Smooth muscle cell (in vitro differentiated cells): Measurements from ENCODE around the gene GRIK4. TPM values are rescaled to one million over a fixed set of nuclear protein-coding genes. Genes with fewer than 3 reads are reported as not detected.

Source experiments
- DNase-seq: peaks from one replicate; lab custom pipeline; 2025; ENCODE audit not compliant: unreplicated experiment; lab: John Stamatoyannopoulos, UW
- H2AFZ ChIP-seq: fragments of 200-600 bp; sonication (generic); 2 replicates; pipeline ENCODE4 v1.6.0; 2016; ENCODE audit warnings: antibody characterized with exemption, low read depth, mild to moderate bottlenecking
- H3F3A ChIP-seq: fragments of 200-600 bp; sonication (generic); 2 replicates; pipeline ENCODE4 v1.6.0; 2017; ENCODE audit warnings: antibody characterized with exemption, low read depth
- H3K27ac ChIP-seq: fragments of 200-600 bp; sonication (generic); 2 replicates; pipeline ENCODE4 v1.5.1; 2016; ENCODE audit warnings: low read depth, mild to moderate bottlenecking
- H3K27me3 ChIP-seq: fragments of 200-600 bp; sonication (generic); 2 replicates; pipeline ENCODE4 v1.6.1; 2016; ENCODE audit warnings: low read depth, mild to moderate bottlenecking
- H3K36me3 ChIP-seq: fragments of 200-600 bp; sonication (generic); 2 replicates; pipeline ENCODE4 v1.5.1; 2016; ENCODE audit warnings: low read depth
- H3K4me1 ChIP-seq: fragments of 200-600 bp; sonication (generic); 2 replicates; pipeline ENCODE4 v1.5.1; 2016; ENCODE audit warnings: low read depth
- H3K4me2 ChIP-seq: fragments of 200-600 bp; sonication (generic); 2 replicates; pipeline ENCODE4 v1.6.0; 2016; ENCODE audit warnings: mild to moderate bottlenecking
- H3K4me3 ChIP-seq: fragments of 200-600 bp; sonication (generic); 2 replicates; pipeline ENCODE4 v1.5.1; 2016; ENCODE audit warnings: mild to moderate bottlenecking
- H3K79me2 ChIP-seq: fragments of 200-600 bp; sonication (generic); 2 replicates; pipeline ENCODE4 v1.6.0; 2016; ENCODE audit warnings: low read depth, mild to moderate bottlenecking
- H3K9ac ChIP-seq: fragments of 200-600 bp; sonication (generic); 2 replicates; pipeline ENCODE4 v1.6.0; 2016; ENCODE audit warnings: low read depth
- H3K9me3 ChIP-seq: fragments of 200-600 bp; sonication (generic); replicated peaks from 2 replicates; pipeline ENCODE4 v1.5.1; 2016; ENCODE audit warnings: low read depth
- H4K20me1 ChIP-seq: fragments of 200-600 bp; sonication (generic); 2 replicates; pipeline ENCODE4 v1.6.0; 2016; ENCODE audit warnings: low read depth
- CTCF ChIP-seq: fragments of 200-600 bp; sonication (generic); IDR thresholded peaks from 2 replicates; pipeline ENCODE4 v1.5.1; 2017; ENCODE audit warnings: borderline replicate concordance, mild to moderate bottlenecking, antibody characterized with exemption; ENCODE audit not compliant: insufficient read depth, poor library complexity, severe bottlenecking
- WGBS: methylation state at CpG from one replicate; pipeline ENCODE4 v1.1.7; 2016; ENCODE audit warnings: low lambda C conversion rate; 5-methylcytosine and 5-hydroxymethylcytosine counted together
- polyA plus RNA-seq: library from polyadenylated mRNA; unstranded; fragments of >200 nt; fragmentation: Nextera tagmentation; extraction: Ambion mirVana; gene quantifications from 2 replicates; pipeline ENCODE4 v1.2.1, GENCODE V29; 2016
- total RNA-seq: library from RNA; depleted of rRNA; stranded (reverse); fragments of >200 nt; gene quantifications from 2 replicates; pipeline ENCODE4 v1.2.3, GENCODE V29; 2014

The GRIK4 gene
- total and polyA plus RNA-seq, 2 experiments from 2014 or later: not detected

GRCh38 chr11:120712014-120712413, 200.5 kb downstream of the GRIK4 start:
- Histone ChIP-seq H3K9ac (no peak overlapping the region), H3K27ac (no peak overlapping the region), H3K27me3 (no peaks in the 10 kb centered on the region), H4K20me1 (no peaks in the 10 kb centered on the region), H3K36me3 (no peaks in the 10 kb centered on the region), H3K79me2 (no peaks in the 10 kb centered on the region), H3K4me3 (no peak overlapping the region), H3K4me1 (peaks cover 10% of the 10 kb centered on the region), H3K4me2 (no peak overlapping the region), H3F3A (no peaks in the 10 kb centered on the region), H3K9me3 (no peaks in the 10 kb centered on the region), H2AFZ (no peak overlapping the region)
- WGBS: 97% methylated on average over 6 of the region's 6 CpGs
- no peak for TF ChIP-seq CTCF
- no peak for DNase-seq

GRCh38 chr11:120712881-120713280, 201.3 kb downstream of the GRIK4 start:
- TF ChIP-seq CTCF: no peak
- H3K79me2 ChIP-seq: no peaks in the 10 kb centered on the region
- H3F3A ChIP-seq: no peaks in the 10 kb centered on the region
- no peak overlapping the region for H3K4me2 ChIP-seq
- no peaks in the 10 kb centered on the region for H4K20me1 ChIP-seq
- no peak for DNase-seq
- no peak overlapping the region for H3K9ac ChIP-seq
- H3K36me3 ChIP-seq: no peaks in the 10 kb centered on the region
- H3K27ac ChIP-seq: no peak overlapping the region
- peaks cover 14% of the 10 kb centered on the region for H3K4me1 ChIP-seq
- peaks cover 3% of the 10 kb centered on the region for H3K27me3 ChIP-seq
- no peak overlapping the region for H3K4me3 ChIP-seq
- no peaks in the 10 kb centered on the region for H3K9me3 ChIP-seq
- H2AFZ ChIP-seq: no peak overlapping the region
- WGBS: 88% methylated on average over 4 of the region's 4 CpGs

DNA sequence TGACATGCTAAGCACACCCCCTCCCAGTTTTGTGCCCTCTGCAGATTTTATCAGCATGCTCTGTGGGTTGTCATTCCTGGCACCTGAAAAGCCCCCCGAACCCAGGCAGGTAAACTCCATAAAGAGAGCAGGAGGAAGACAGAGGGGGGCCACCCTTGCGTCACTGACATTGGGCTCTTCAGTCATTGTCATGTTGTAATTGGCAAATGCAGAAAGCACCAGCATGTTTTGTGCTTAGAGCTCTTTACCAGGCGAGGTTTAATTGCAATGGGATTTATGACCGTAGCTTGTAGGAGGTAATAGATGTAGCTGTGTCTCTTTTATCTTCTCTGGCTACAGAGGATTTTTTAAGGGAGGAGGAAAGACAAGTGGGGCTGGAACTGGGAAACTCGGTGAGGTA, 201.7 kb downstream of the GRIK4 start:
- H3K79me2 ChIP-seq: no peaks in the 10 kb centered on the region
- H3K36me3 ChIP-seq: no peaks in the 10 kb centered on the region
- H3K4me3 ChIP-seq: no peak overlapping the region
- no peak for TF ChIP-seq CTCF
- no peaks in the 10 kb centered on the region for H3F3A ChIP-seq
- peaks cover 17% of the 10 kb centered on the region for H3K4me1 ChIP-seq
- no peaks in the 10 kb centered on the region for H4K20me1 ChIP-seq
- 67% methylated on average over 5 of the region's 5 CpGs for WGBS
- no peak overlapping the region for H3K9ac ChIP-seq
- no peak overlapping the region for H3K27ac ChIP-seq
- DNase-seq: no peak
- H3K27me3 ChIP-seq: peaks cover 3% of the 10 kb centered on the region
- H3K4me2 ChIP-seq: no peak overlapping the region
- no peaks in the 10 kb centered on the region for H3K9me3 ChIP-seq
- no peak overlapping the region for H2AFZ ChIP-seq

DNA sequence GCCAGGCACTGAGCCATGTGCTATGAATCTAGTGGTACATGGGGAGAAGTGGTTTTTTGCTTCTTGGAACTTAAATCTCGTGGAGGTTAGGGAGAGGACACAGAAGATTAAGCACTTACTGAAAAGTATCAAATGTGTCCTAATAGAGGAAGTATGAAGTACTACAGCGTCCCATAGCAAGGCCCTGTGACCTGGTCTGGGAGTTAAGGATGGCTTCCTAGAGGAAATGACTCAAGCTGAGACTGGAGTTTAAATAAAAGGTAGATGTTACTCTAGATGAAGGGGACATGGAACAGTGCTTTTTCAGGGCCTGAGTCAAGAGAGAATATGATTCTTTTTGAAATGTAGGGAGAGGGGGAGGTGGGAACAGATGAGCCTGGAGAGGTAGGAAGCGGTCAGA, 202.9 kb downstream of the GRIK4 start:
- no peak overlapping the region for H2AFZ ChIP-seq
- WGBS: 83% methylated on average over 3 of the region's 3 CpGs
- no peak overlapping the region for H3K4me3 ChIP-seq
- no peak for DNase-seq
- no peak overlapping the region for H3K27ac ChIP-seq
- peaks cover 26% of the 10 kb centered on the region for H3K4me1 ChIP-seq
- no peak overlapping the region for H3K9ac ChIP-seq
- H3K9me3 ChIP-seq: no peaks in the 10 kb centered on the region
- H4K20me1 ChIP-seq: no peaks in the 10 kb centered on the region
- TF ChIP-seq CTCF: no peak
- no peaks in the 10 kb centered on the region for H3K79me2 ChIP-seq
- H3F3A ChIP-seq: no peaks in the 10 kb centered on the region
- peaks cover 3% of the 10 kb centered on the region for H3K27me3 ChIP-seq
- no peaks in the 10 kb centered on the region for H3K36me3 ChIP-seq
- H3K4me2 ChIP-seq: no peak overlapping the region
